ENCODE results near the gene LGR5.

GRCh38 chr12:71503579-71504391 is 64.2 kb downstream of the LGR5 start:
- no peak for TF ChIP-seq CTCF (IDR thresholded peaks at IDR 0.05; ENCODE audit: insufficient read depth, low read length, poor library complexity, severe bottlenecking)
- no peak for TF ChIP-seq EZH2phosphoT487 (conservative IDR thresholded peaks at IDR 0.05; ENCODE audit: low read length)

Measured in SU-DHL-6 (cell line).